ENCODE data around the gene TLE6.
"Not testable (repeated sequence)": the region's sequence is repeated elsewhere in the genome, so short reads cannot be mapped to it uniquely, and the experiment has no call there.

TLE6 gene

GRCh38 chr19:2974342-2975041 lies 2.9 kb upstream of the TLE6 start:
- no peak for FAIRE-seq

- no peak for FAIRE-seq
Observed at GRCh38 chr19:2976609-2977000, 759 bp upstream of the TLE6 start.

- no peak for FAIRE-seq
Observed at GRCh38 chr19:2977746-2978138, 378 bp downstream of the TLE6 start.

GRCh38 chr19:2978166-2978767 lies 903 bp downstream of the TLE6 start:
- FAIRE-seq, result no peak

- FAIRE-seq, result no peak
Observed at GRCh38 chr19:2978772-2979171, 1.4 kb downstream of the TLE6 start.

- FAIRE-seq, result no peak
Observed at GRCh38 chr19:2981898-2982297, 4.5 kb downstream of the TLE6 start.

GRCh38 chr19:2982561-2982960 lies 5.2 kb downstream of the TLE6 start:
- no peak for FAIRE-seq

- FAIRE-seq, result no peak
Observed at GRCh38 chr19:2982983-2983350, 5.6 kb downstream of the TLE6 start.

GRCh38 chr19:2983351-2984214 lies 6.2 kb downstream of the TLE6 start:
- no peak for FAIRE-seq

- FAIRE-seq, result no peak
Observed at GRCh38 chr19:2984215-2984528, 6.8 kb downstream of the TLE6 start.

GRCh38 chr19:2986951-2987524 lies 9.7 kb downstream of the TLE6 start:
- FAIRE-seq, result no peak

GRCh38 chr19:2987797-2988196 lies 10.4 kb downstream of the TLE6 start:
- FAIRE-seq, result no peak

- FAIRE-seq, result no peak
Observed at GRCh38 chr19:2988568-2988967, 11.2 kb downstream of the TLE6 start.

GRCh38 chr19:2989236-2989946 lies 12.0 kb downstream of the TLE6 start:
- no peak for FAIRE-seq

GRCh38 chr19:2992333-2992732 lies 15.0 kb downstream of the TLE6 start:
- not testable (repeated sequence) for FAIRE-seq

- no peak for FAIRE-seq
Observed at GRCh38 chr19:2992958-2993357, 15.6 kb downstream of the TLE6 start.

- FAIRE-seq, result no peak
Observed at GRCh38 chr19:2993579-2993978, 16.2 kb downstream of the TLE6 start.

- FAIRE-seq, result no peak
Observed at GRCh38 chr19:2994588-2995131, 17.3 kb downstream of the TLE6 start.

- no peak for FAIRE-seq
Observed at GRCh38 chr19:2997720-2998119, 20.4 kb downstream of the TLE6 start.

GRCh38 chr19:2998642-2999041 lies 21.3 kb downstream of the TLE6 start:
- no peak for FAIRE-seq

GRCh38 chr19:3001235-3001800 lies 24.0 kb downstream of the TLE6 start:
- FAIRE-seq, result no peak

- no peak for FAIRE-seq
Observed at GRCh38 chr19:3003046-3003445, 25.7 kb downstream of the TLE6 start.
